Ramos (cell line): ENCODE data around the gene MIAT.
"Not testable (repeated sequence)": the region's sequence is repeated elsewhere in the genome, so short reads cannot be mapped to it uniquely, and the experiment has no call there.

Experiments used
- in situ Hi-C: fragments of 300-500 bp; cut with MboI; formaldehyde crosslinking; loops from one replicate; pipeline ENCODE4 v1.14.3; 2022; ENCODE audit warnings: low sequenced_read_pairs; ENCODE audit not compliant: unreplicated experiment

MIAT gene

DNA sequence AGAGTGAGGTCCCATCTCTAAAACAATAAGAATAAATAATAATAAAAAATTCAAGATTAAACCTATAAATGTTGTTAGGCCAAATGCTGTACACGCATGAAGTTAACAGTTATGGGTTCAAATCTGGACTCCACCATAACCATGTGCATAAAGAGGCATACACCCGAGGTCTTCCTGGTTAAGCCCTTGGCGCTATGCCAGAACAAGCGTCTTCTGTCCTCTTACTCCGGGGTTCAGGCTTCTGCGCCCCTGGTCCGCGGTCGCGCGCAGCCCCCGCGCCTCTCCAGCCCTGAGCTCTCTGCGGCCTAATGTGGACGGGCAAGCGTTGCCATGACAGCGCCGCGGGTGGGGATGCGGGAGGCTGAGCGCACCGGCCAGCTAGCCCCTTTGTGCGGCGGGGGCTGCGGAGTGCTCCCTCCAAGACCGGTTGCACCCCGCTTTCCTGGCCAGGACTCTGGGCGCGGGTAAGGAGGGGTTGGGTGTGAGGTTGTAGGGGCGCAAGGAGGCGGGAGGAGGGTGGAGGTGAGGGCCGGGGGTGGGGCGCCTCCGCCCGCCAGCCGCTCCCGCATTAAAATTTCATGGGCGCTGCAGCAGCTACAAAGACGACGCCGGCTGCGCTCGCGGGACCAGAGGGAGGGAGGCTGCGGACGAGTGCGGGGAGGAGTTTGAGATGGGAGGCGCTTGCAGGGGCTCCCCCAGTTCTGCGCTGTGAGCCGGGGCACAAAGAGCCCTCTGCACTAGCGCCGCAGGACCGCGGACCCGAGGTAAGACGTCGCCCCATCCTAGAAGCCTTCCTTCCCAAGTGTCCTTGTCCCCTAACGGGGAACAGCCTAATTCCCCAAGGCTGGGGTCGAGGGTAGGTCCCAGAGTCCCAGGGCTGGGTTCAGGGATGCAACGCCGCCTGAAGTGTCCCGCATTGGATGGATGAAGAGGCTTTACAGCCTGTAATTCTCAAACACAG is at the start of gene MIAT:
Gene MIAT (plus strand): TSS at position 698 of the 961 bp plus-strand sequence.
- in situ Hi-C loops, result no loop called here

GRCh38 chr22:26608129-26608528 is 49.3 kb upstream of the MIAT start:
- in situ Hi-C loops, result no loop called here

DNA sequence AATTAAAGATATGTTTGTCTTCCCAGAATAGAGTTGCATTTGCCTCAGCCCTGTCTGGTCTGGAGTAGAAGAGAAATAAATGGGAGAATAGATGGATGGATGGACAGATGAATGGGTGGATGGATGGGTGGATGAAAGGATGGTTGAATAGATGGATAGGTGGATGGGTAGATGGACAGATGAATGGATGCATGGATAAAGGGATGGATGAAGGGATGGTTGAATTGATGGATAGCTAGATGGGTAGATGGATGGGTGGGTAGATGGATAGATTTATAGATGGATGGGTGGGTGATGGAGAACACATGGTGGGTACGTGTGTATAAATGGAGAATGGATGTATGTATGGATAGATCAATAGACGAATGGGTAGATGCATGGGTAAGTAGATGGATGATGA is 48.1 kb upstream of the MIAT start:
- in situ Hi-C loops, result no loop called here

GRCh38 chr22:26610072-26610958 is 47.1 kb upstream of the MIAT start:
- in situ Hi-C loops, result no loop called here

DNA sequence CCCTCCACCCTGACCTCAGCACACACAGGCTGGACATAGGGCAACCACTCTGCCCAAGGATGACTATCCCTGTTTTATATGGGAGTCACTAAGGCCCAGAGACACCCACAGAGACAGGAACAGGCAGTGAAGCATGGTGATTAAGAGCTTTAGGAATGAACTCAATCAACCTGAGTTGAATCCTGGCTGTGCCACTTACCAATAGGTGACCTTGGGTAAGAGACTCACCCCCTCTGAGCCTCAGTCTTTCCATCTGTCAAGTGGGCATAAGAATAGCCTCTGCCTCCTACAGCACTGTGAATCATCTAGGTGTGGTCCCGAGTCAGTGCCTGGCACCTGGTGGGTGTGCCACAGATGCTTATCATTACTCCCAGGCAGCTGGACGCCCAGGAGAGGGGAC is 46.4 kb upstream of the MIAT start:
- in situ Hi-C loops, result no loop called here

DNA sequence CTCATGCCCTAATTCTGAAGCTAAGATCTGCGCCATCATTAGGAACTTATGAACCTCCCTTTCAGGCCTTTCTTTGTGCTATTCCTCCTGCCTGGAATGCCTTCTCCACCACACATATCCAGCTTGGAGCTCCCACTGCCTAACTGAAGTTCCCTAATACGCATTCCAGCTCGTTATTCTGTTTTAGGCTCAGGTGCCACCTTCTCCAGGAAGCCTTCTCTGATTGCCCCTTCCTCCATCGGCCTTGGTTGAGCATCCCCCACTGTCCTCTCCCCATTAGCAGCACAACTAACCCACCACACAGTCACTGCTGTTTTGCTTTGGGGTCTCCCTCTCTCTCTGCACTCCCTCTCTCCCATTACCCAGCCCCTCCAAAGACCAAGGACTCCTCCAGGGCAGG is 44.7 kb upstream of the MIAT start:
- in situ Hi-C loops, result no loop called here

GRCh38 chr22:26613753-26614152 is 43.6 kb upstream of the MIAT start:
- in situ Hi-C loops, result not testable (repeated sequence)

- in situ Hi-C loops, result no loop called here
Observed at GRCh38 chr22:26614322-26614721, 43.1 kb upstream of the MIAT start.

DNA sequence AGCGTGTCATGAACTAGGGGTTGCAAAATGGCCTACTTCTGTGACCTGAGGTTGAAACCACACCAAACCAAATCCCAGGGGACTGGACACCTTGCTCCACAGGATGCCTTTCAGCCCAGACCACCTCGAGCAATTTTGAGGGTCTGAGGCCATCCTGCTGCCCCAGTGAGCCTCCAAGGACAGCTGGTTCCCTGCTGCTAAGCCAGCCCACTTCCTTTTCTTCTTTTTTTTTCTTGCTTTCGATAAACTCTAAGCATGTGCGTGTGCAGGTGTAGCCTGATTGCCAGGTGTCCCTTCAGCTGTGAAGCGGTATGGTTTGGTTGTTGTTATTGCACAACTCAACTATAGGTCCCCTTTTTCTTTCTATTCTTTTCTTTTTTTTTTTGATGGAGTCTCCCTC is 42.2 kb upstream of the MIAT start:
- in situ Hi-C loops, result no loop called here

DNA sequence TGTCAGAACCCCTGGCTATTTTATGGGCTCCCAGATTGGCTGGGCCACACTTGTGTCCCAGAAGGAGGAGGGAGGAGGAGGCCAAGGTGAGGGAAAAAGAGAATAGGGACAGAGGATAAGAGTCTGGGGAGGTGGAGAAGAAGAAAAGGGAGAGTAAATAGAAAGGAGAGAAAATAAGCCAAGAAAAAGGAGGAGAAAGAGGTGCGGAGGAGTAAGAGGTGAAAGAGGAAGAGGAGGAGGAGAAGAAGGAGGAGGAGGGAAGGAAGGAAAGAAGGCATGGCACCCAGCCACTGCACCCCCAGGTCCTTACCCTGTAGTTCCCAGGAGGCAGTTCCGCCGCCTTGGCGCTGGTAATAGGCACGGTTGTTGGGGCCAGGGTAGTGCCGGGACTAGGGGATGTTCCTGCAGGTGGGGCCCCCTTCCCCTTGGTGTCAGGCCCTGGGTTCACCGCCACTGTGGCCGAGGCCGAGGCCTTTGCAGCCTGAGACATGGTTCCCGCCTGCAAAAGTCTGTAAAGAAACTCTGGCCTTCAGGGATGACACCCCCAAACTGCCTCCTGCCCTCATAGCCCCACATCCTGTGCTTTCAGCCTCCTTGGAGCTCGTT is 41.5 kb upstream of the MIAT start:
- in situ Hi-C loops, result no loop called here

DNA sequence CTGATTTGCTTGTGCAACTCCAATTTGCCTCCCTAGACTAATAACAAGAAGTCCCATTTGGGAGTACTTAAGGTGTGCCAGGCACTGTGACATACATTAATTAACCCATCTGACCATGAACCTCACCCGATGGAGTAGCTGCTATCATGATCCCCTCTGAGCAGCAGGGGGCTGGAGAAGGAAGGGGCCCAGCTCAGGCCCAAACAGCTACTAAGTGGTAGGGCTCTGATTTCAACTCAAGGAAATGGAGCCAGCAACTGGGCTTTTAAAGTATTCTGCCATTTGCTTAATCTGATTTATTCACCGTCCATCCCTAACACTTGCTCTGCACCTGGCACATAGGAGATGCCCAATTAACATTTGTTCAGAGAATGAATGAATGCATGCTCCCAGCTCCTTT is 40.7 kb upstream of the MIAT start:
- in situ Hi-C loops, result no loop called here

DNA sequence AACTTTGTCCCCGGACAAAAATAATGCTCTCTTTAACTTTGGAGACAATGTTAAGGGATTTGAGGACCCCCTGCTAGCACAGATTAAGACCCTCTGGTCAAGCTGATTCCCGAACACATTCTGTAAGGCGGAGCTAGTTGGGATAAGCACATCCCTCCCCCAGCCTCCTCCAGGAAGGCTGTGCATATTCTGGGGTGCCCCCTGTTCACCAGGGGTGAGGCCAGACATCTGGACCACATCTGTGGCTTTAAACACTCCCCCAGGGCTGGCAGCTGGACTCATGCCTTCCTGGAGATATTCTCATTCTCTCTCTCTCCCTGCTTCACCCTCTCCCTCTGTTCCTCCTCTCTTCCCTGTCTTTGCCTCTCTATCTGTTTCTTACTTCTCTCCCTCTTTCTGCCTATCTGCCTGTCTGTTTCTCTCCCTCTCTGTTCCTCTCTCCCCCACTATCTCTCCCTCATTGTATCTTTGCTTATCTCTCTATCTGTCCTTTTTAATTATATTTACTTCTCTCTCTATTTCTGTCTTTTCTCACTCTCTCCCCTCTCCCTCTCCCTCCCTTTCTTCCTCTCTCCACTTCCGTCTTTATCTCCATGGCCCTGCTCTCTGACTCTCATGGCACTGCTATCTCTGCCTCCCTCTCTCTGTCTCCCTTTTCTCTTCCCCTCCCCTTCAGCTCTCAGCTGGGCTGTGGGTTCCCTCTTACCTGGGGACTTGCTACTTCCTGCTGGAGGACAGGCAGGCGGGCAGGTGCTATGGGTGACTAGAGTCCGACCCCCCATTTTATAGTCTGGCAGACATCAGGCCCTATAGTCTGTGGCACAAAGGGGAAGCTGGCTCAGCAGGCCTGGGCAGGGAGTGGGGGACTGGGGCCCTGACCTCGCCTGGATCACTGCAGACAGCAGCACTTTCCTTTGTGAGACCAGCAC is 39.9 kb upstream of the MIAT start, which contains the start of gene CRYBB1:
Gene CRYBB1 (minus strand): TSS at position 757 of the 929 bp plus-strand sequence. CDS start 1,708 bp downstream, outside the sequence.
- in situ Hi-C loops, result no loop called here

- in situ Hi-C loops, result no loop called here
Observed at GRCh38 chr22:26618455-26618854, 38.9 kb upstream of the MIAT start.

- in situ Hi-C loops, result no loop called here
Observed at GRCh38 chr22:26619510-26619909, 37.9 kb upstream of the MIAT start.

- in situ Hi-C loops, result no loop called here
Observed at GRCh38 chr22:26620197-26620596, 37.2 kb upstream of the MIAT start.

DNA sequence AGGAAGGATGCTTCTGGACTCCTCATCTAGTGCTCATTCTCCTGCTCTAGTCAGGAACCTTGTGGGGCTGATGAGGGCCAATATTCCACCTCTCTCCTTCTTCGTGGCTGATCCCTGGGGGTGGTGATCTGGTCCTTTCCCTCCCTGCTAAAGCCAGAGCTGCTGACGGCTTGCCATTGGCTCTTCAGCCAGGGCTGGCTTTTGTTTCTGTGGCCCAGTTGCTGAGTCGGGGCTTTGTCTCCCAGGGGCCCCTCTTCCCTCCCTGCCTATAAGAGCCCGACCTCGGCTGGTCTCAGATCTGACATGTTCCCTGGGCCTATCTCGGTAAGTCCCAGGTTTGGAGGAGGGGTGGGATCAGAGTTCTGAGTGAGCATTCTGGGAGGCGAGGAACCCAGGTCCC is 35.7 kb upstream of the MIAT start, which contains the start of gene CRYBA4:
Gene CRYBA4 (plus strand): TSS at position 301 of the 400 bp plus-strand sequence. CDS start 634 bp downstream, outside the sequence.
- in situ Hi-C loops, result no loop called here

DNA sequence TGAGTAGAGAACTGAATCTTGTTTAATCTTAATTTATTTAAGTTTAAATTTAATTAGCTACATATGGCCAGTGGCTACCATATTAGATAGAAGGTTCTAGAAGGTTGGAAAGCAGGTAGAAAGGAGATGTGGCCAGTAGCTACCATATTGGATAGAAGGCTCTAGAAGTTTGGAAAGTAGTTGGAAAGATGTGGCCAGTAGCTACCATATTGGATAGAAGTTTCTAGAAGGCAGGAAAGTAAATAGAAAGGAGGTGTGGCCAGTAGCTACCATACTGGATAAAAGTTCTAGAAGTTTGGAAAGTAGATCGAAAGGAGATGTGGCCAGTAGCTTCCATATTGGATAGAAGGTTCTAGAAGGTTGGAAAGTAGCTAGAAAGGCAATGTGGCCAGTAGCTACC is 33.4 kb upstream of the MIAT start:
- in situ Hi-C loops, result no loop called here

DNA sequence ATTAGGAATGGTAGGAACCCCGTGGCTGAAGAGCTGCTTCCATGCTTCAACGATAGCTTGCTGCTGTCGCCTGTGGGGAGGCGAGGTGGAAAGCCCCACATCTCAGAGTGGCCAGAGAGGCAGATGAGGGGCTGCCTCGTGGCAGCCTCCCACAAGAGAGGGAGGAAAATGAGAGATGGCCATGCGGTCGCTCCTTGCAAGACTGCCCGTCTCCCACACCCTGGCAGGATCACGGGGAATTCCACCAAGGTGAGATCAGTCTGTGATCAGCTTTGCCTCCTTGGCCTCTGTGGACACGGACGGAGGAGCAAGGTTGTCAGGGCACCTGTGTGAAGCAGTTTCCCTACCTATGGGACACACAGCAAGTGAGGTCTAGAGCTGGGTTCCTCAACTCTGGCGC is 32.6 kb upstream of the MIAT start:
- in situ Hi-C loops, result no loop called here

DNA sequence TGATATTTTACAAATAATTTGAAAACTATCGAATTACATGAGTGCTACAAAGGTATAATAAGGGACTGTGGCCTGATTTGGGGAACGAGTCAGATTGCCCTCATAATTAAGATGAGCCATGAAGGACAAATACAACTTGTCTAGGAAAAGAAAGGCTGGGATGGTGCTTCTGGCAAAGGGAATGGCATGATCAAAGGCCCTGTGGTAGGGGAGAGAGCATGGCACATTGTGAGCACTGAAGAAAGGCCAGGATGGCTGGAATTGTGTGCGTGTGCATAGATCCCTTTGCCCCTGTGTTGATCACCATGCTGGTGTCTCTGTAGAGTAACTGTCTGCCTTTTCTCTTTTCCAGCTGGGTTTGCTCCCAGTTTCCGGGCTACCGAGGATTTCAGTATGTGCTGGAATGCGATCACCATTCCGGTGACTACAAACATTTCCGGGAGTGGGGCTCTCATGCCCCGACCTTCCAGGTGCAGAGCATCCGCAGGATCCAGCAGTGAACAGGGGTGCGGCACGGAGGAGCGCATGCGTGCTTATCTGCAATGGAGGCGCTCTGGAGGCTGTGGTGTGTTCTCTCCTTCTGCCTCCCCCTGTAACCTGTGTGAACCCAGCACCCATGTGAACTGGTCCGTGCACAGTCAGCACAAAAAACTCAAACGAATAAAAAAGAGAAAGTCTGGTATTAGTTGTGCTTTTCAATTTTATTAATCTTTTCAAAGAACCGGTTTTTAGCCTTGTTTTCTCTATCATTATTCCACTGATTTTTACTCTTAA is 27.2 kb upstream of the MIAT start:
- in situ Hi-C loops, result no loop called here
